OCI-M2 (cell line): Measurements from ENCODE around the gene NLGN4X.
"Not testable (repeated sequence)": the region's sequence is repeated elsewhere in the genome, so short reads cannot be mapped to it uniquely, and the experiment has no call there.

Source experiments
- DNase-seq: peaks from one replicate; lab custom pipeline; 2025; ENCODE audit not compliant: unreplicated experiment; lab: John Stamatoyannopoulos, UW

Gene NLGN4X

GRCh38 chrX:6015423-6015822, 213.2 kb downstream of the NLGN4X start:
- no peak for DNase-seq

DNA sequence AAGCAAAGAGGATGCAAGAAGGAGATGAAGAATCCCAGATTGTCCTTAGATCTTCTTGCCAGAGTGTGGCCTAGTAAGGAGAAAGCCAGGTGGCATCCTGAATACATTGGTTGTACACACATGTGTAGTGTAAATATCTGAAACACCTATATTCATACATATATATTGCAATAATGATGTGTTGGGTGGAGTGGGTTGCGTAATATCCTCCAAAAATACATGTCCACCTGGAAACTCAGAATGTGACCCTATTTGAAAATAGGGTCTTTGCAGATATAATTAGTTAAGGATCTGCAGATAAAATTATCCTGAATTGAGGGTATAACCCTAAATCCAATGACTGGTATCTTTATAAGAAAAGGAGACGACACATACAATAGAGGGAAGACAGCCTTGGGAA, 216.3 kb downstream of the NLGN4X start:
- DNase-seq = no peak

DNA sequence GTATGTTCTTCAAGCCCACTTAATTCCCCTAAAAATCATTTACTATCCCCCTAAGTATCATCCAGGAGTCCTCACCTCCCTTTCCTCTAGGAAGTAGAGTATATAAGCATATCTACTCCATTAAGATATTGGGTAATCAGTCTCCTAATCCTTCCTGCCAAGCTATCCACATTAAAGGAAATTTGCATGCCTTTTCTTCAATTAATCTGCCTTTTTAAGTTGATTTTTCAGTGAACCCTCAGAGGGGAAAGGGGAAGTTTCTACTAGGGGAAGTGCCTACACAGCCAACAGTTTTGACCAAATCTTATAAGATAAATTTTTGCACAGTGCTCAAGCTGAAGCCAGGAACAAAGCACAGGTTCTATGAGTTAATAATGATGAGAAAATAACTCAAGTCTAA, 222.8 kb downstream of the NLGN4X start:
- no peak for DNase-seq

GRCh38 chrX:6004529-6004928, 224.1 kb downstream of the NLGN4X start:
- no peak for DNase-seq

GRCh38 chrX:6002056-6002455, 226.6 kb downstream of the NLGN4X start:
- DNase-seq = no peak

DNA sequence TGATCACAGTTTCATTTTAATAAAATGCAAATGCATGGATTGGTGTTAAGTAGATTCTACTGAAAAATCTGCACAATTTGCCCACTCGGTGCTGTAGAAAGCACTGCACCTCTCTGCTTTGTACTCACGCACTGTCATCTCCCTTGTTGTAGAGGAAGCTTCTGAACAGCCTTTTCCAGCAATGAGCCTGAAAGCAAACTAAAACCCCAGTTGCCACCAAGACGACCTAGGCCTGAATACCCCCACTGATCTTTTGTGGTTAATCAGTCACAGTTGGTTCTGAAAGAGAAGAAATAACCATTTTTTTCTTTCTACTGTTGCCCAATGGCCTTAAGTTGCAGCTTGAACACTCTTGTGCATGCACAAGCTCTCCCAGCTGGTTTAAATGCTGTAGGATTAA, 229.8 kb downstream of the NLGN4X start:
- DNase-seq = no peak

DNA sequence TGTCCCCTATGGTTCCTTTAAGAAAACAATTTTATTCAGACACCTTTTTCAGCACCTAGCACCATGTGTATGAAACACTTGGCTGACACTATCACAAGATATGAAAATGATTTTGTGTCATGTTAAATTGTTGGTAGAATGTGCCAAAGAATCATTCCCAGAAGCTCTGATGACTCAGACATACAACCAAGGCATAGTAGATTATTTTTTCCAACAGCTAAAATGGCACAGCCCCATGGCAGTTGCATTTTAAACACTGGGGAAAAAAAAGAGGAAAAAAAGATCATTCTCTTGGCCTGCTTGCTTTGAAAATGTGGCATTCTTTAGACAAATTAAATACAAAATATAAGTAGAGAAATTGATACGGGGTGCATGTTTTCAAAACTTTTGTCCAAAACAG, 230.2 kb downstream of the NLGN4X start:
- DNase-seq = no peak

DNA sequence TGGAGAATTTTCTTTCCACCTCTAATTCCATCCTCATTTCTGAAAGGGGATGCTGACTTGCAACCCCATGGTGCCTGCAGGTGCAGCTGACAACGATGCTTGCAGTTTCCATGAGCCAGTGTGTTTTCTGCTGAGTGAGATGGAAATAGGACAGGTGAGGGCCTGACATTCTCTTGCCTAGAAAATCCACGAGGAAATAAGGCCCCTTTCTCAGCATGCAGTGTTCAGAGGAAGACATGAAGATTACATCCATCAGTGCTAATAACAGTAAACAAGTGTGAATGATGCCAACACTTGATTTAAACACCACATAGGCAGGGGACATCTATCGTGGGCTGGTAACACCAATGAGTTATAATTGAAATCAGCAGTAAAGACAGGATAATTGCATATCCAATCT, 237.3 kb downstream of the NLGN4X start:
- DNase-seq = no peak

DNA sequence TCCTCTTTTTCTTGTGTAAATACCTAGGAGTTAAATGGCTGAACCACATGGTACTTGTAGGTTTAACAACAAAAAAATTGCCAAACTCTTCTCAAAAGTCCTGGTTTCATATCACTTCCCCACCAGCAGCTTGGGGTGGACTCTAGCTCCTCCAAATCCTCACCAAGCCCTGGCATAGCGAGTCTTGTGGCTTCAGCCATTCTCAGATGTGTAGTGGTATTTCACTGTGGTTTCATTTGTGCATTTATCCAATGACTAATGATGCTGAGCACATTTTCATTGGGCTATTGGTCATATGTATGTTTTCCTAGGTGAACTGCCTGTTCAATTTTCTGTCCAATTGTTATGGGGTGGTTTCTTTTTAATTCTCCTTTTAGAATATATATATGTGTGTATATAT, 249.3 kb downstream of the NLGN4X start:
- DNase-seq = no peak

GRCh38 chrX:5976332-5976731, 252.3 kb downstream of the NLGN4X start:
- no peak for DNase-seq

- no peak for DNase-seq
Measured at GRCh38 chrX:5971300-5971699, 257.4 kb downstream of the NLGN4X start.

- no peak for DNase-seq
Measured at GRCh38 chrX:5965406-5965805, 263.3 kb downstream of the NLGN4X start.

DNA sequence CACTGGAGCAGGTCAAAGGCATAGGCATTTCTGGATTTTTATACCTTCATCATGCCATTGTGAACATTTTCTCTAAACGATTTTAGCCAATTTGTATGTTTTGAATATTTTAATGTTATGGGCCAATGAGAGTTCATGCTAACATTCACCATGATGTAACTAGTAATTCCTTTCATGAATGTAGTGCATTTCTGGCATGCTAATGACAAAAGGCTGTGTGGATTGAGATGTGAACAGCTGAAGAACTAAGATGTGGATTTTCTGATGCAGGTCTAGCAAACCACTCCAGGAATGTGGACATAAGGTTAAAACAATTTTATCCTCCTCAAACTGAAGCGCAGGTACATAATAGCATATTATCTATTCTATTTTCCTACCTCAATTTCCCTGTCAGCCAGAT, 269.4 kb downstream of the NLGN4X start:
- no peak for DNase-seq

- DNase-seq = no peak
Measured at GRCh38 chrX:5958523-5958922, 270.1 kb downstream of the NLGN4X start.

- no peak for DNase-seq
Measured at GRCh38 chrX:5957506-5957905, 271.2 kb downstream of the NLGN4X start.

- DNase-seq = no peak
Measured at GRCh38 chrX:5936438-5936837, 292.2 kb downstream of the NLGN4X start.

DNA sequence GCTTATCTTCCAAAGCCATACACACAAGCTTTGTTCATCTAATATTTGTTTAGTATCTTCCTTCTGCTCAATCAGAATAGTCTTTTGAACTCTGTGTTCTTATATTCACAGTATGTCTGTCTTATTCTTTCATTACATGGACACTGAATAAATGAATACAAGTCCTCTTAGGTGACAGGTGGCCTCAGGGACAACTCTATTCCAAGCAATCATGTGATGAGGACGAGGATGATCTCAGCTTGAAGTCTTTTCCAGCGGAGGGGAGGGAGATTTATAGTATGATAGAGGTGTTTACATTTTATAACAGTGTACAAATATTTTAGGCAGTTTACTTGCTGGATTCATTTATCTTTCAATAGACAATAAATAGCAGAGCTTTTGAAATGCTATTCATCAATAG, 300.4 kb downstream of the NLGN4X start:
- DNase-seq = no peak

DNA sequence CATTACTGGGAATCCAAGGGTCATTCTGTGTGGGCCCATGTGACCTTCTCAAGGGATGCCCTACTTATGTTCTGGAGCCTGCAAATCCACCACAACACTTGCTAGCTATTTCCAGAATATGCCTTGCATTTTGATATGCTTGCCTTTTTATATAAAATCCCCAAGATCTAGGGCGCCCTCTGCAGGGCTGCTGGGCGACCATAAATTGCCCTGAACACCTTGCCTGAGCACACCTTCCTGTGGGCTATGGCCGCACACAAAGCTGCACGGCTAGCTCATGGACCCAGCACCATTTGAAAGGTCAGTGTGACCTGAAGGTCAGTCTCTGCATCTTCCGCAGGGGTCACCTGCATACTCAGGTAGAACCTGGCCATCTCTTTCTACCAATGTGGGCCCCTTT, 311.7 kb downstream of the NLGN4X start:
- DNase-seq = no peak

DNA sequence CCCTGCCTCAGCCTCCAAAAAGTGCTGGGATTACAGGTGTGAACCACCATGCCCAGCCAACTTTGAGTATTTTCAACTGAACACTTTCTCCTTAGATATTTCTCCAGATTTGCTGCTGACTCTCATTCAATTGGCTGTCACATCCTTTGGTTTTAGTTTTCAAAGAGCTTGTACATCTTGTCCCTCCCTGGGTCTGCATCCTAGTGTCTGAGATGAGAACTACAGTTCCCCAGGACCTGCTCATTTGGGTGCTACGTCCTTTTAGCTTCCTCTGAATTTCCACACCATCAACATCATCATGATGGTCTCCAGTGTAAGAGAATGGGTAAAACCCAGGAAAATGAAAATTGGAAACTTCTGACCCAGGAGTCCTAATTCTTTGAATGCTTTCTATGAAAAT, 312.9 kb downstream of the NLGN4X start:
- no peak for DNase-seq

DNA sequence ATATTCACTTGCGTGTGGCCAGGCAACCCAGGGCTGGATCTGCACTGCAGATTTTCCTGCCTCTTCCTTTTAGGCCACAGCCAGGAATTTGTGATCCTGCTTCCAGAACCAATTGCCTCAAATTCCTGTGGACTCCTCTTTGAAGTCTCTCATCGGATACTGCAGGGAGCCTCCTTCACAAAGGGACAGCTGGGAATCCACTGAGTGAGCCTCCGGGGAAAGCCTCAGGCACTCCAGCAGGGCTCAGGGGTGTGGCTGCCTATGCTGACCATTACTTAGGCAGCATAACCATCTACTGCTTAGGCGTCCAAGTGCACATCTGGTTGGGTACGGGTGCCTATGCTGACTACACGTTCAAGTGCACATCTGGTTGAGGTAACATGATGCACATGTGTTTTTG, 321.5 kb downstream of the NLGN4X start:
- DNase-seq = no peak

GRCh38 chrX:5903586-5904190, 325.0 kb downstream of the NLGN4X start:
- DNase-seq = not testable (repeated sequence)

DNA sequence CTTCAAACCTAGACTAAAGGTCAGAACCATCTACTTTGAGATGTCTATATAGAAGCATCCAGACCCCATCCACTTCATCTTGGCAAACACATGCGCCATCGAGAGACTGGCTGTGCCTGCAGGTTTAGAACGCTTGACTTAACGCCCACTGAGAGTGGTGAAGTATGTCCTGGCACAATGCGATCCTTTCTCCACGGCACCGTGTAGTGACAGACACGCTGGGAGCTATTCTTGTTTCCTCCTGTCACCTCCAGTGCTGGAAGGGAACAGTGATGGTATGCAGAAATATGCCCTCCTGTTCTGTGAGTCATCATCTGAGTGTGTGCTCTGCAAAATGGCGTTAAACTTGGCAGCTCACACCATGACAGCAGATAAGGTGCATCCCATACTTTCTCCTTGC, 330.2 kb downstream of the NLGN4X start:
- no peak for DNase-seq

GRCh38 chrX:5891378-5891777, 337.3 kb downstream of the NLGN4X start:
- no peak for DNase-seq
